ENCODE measurements around the gene DNAH8.

GRCh38 chr6:38724343-38724742, 9.2 kb downstream of the DNAH8 start:
- TF ChIP-seq CTCF (IDR thresholded peaks at IDR 0.05) (no peak), EZH2 (IDR thresholded peaks at IDR 0.05) (no peak)

All from neural progenitor cell (in vitro differentiated cells).